H1 (cell line): ENCODE results near the gene FAM241A. TPM values are rescaled to one million over a fixed set of nuclear protein-coding genes. Genes with fewer than 3 reads are reported as not detected.

Source experiments
- CTCF ChIA-PET: fragments of 300-600 bp; sonication (Branson Sonifier 250); formaldehyde crosslinking; loops from one replicate; lab custom pipeline; 2021; ENCODE audit not compliant: partially characterized antibody; lab: Charles Lee
- POLR2A ChIA-PET: fragments of 300-600 bp; sonication (Branson Sonifier 250); formaldehyde crosslinking; loops from one replicate; lab custom pipeline; 2021; ENCODE audit warnings: inconsistent platforms; ENCODE audit not compliant: partially characterized antibody; lab: Charles Lee
- DNase-seq, 2 experiments: peaks; one replicate each; pipeline versions ENCODE4 v3.0.0 to v3.0.0-alpha.2; 2010 to 2022; ENCODE audit warnings: low spot score in 2 of 2, low read depth in 1 of 2, mixed read lengths in 1 of 2
- FAIRE-seq: peaks from 2 replicates; lab custom pipeline; 2011; peaks lifted over from hg19 to GRCh38; lab: Jason Lieb, UNC
- H2AFZ ChIP-seq: 2 replicates; pipeline ENCODE4 v1.8.1; 2012; ENCODE audit warnings: low read length, inconsistent platforms
- H2AK5ac ChIP-seq: 2 replicates; pipeline ENCODE4 v1.6.1; 2013; ENCODE audit warnings: low read depth, low read length
- H2BK120ac ChIP-seq: replicated peaks from 2 replicates; pipeline ENCODE3; 2013; ENCODE audit warnings: low read depth, low read length, inconsistent platforms
- H2BK12ac ChIP-seq: 2 replicates; pipeline ENCODE4 v1.6.1; 2013; ENCODE audit warnings: low read depth, low read length
- H2BK15ac ChIP-seq: 2 replicates; pipeline ENCODE4 v1.6.1; 2013; ENCODE audit warnings: low read length
- H2BK20ac ChIP-seq: 2 replicates; pipeline ENCODE4 v1.6.1; 2013; ENCODE audit warnings: low read length
- H2BK5ac ChIP-seq: 2 replicates; pipeline ENCODE4 v1.6.1; 2013; ENCODE audit warnings: low read depth, low read length
- H3K14ac ChIP-seq: 2 replicates; pipeline ENCODE4 v1.6.1; 2013; ENCODE audit warnings: inconsistent platforms; ENCODE audit not compliant: insufficient read length
- H3K18ac ChIP-seq: 2 replicates; pipeline ENCODE4 v1.6.1; 2013; ENCODE audit warnings: low read length; ENCODE audit errors: extremely low read depth
- H3K23ac ChIP-seq: 2 replicates; pipeline ENCODE4 v1.6.1; 2013; ENCODE audit warnings: inconsistent platforms; ENCODE audit not compliant: insufficient read length
- H3K23me2 ChIP-seq: 2 replicates; pipeline ENCODE4 v1.6.1; 2013; ENCODE audit warnings: low read depth, low read length
- H3K27ac ChIP-seq: 2 replicates; pipeline ENCODE4 v1.6.1; 2011; ENCODE audit warnings: low read depth, low read length, inconsistent platforms
- H3K27me3 ChIP-seq, 4 experiments: replicated peaks in 1 of 4; 1 replicate in 1 of 4; 2 replicates in 3 of 4; pipeline versions ENCODE4 v1.6.1 to v1.8.1; 2011 to 2013; ENCODE audit warnings: low read length in 3 of 4, mild to moderate bottlenecking in 3 of 4, inconsistent platforms in 2 of 4, mixed read lengths in 2 of 4, moderate library complexity in 1 of 4; ENCODE audit not compliant: control insufficient read depth in 3 of 4, insufficient read depth in 3 of 4; ENCODE audit errors: extremely low read depth in 1 of 4
- H3K36me3 ChIP-seq, 4 experiments: 2 replicates each; pipeline versions ENCODE4 v1.6.1 to v1.8.1; 2011 to 2013; ENCODE audit warnings: mild to moderate bottlenecking in 4 of 4, low read length in 3 of 4, moderate library complexity in 2 of 4, control low read depth in 1 of 4, inconsistent platforms in 1 of 4; ENCODE audit not compliant: insufficient read depth in 4 of 4, control insufficient read depth in 2 of 4
- H3K4ac ChIP-seq: replicated peaks from 2 replicates; pipeline ENCODE3; 2013; ENCODE audit warnings: low read length, low read depth, mixed read lengths, inconsistent platforms; ENCODE audit not compliant: insufficient read length
- H3K4me1 ChIP-seq, 4 experiments: replicated peaks in 1 of 4; 1 replicate in 1 of 4; 2 replicates in 3 of 4; pipeline versions ENCODE4 v1.6.1 to v1.8.1; 2011 to 2013; ENCODE audit warnings: low read length in 3 of 4, inconsistent platforms in 2 of 4, mixed read lengths in 1 of 4; ENCODE audit not compliant: insufficient read depth in 4 of 4, control insufficient read depth in 3 of 4
- H3K4me2 ChIP-seq, 2 experiments: 2 replicates each; pipeline versions ENCODE4 v1.6.1 to v1.8.1; 2011 to 2013; ENCODE audit warnings: low read depth in 2 of 2, low read length in 2 of 2, control low read depth in 1 of 2, inconsistent platforms in 1 of 2, mild to moderate bottlenecking in 1 of 2; ENCODE audit not compliant: insufficient read depth in 1 of 2
- H3K4me3 ChIP-seq, 4 experiments: fragments of 200-600, 300-600 bp in 1 of 4; sonication (generic), shearing (Covaris generic), sonication (Bioruptor Twin) in 1 of 4; 2 replicates each; pipeline versions ENCODE4 v1.5.1 to v1.8.1; 2011 to 2016; ENCODE audit warnings: low read length in 4 of 4, low read depth in 3 of 4, control low read depth in 2 of 4, inconsistent platforms in 2 of 4, mild to moderate bottlenecking in 2 of 4, mixed read lengths in 1 of 4, moderate library complexity in 1 of 4; ENCODE audit not compliant: insufficient read depth in 2 of 4; ENCODE audit errors: extremely low read depth in 1 of 4
- H3K56ac ChIP-seq: replicated peaks from 2 replicates; pipeline ENCODE3; 2013; ENCODE audit warnings: low read depth, mild to moderate bottlenecking, mixed read lengths, low read length, inconsistent platforms; ENCODE audit not compliant: insufficient read length
- H3K79me1 ChIP-seq: 2 replicates; pipeline ENCODE4 v1.6.1; 2013; ENCODE audit warnings: low read depth, low read length, control low read depth
- H3K79me2 ChIP-seq, 2 experiments: 2 replicates each; pipeline versions ENCODE4 v1.6.1 to v1.8.1; 2012 to 2013; ENCODE audit warnings: low read length in 2 of 2, mild to moderate bottlenecking in 2 of 2, inconsistent platforms in 1 of 2; ENCODE audit not compliant: insufficient read depth in 2 of 2, control insufficient read depth in 1 of 2
- H3K9ac ChIP-seq, 4 experiments: replicated peaks in 1 of 4; 1 replicate in 1 of 4; 2 replicates in 3 of 4; pipeline versions ENCODE4 v1.6.1 to v1.8.1; 2011 to 2013; ENCODE audit warnings: low read depth in 3 of 4, low read length in 3 of 4, control low read depth in 2 of 4, mild to moderate bottlenecking in 2 of 4, moderate library complexity in 2 of 4, inconsistent platforms in 1 of 4; ENCODE audit errors: extremely low read depth in 1 of 4
- H3K9me3 ChIP-seq, 2 experiments: 2 replicates each; pipeline versions ENCODE4 v1.6.1 to v1.8.1; 2012 to 2013; ENCODE audit warnings: mild to moderate bottlenecking in 2 of 2, moderate library complexity in 2 of 2, control low read depth in 1 of 2, inconsistent platforms in 1 of 2, low read depth in 1 of 2, low read length in 1 of 2, mixed read lengths in 1 of 2; ENCODE audit not compliant: insufficient read depth in 2 of 2
- H4K20me1 ChIP-seq, 2 experiments: replicated peaks in 1 of 2; 2 replicates each; pipeline versions ENCODE3 to v1.8.1; 2011 to 2013; ENCODE audit warnings: inconsistent platforms in 2 of 2, low read length in 2 of 2, mild to moderate bottlenecking in 1 of 2; ENCODE audit not compliant: insufficient read depth in 2 of 2, control insufficient read depth in 1 of 2
- H4K5ac ChIP-seq: 2 replicates; pipeline ENCODE4 v1.6.1; 2013; ENCODE audit warnings: low read length, low read depth, mixed read lengths, inconsistent platforms; ENCODE audit not compliant: insufficient read length
- H4K8ac ChIP-seq: 2 replicates; pipeline ENCODE4 v1.8.0; 2013; ENCODE audit warnings: mild to moderate bottlenecking, moderate library complexity, low read length, inconsistent platforms; ENCODE audit not compliant: insufficient read depth; ENCODE audit errors: extremely low read depth
- H4K91ac ChIP-seq: replicated peaks from 2 replicates; pipeline ENCODE3; 2013; ENCODE audit warnings: low read length, mixed read lengths, inconsistent platforms; ENCODE audit not compliant: insufficient read length
- BCL11A ChIP-seq, 2 experiments: IDR thresholded peaks; one replicate each; pipeline ENCODE4 v1.6.1; 2011; ENCODE audit warnings: low read depth in 2 of 2, low read length in 2 of 2, mild to moderate bottlenecking in 2 of 2
- CEBPB ChIP-seq: IDR thresholded peaks from 2 replicates; pipeline ENCODE4 v1.6.1; 2012; ENCODE audit warnings: low read depth, low read length
- SP1 ChIP-seq: IDR thresholded peaks from 2 replicates; pipeline ENCODE4 v1.6.1; 2011; ENCODE audit warnings: low read depth, low read length
- WGBS, 2 experiments: shearing (Covaris generic) in 1 of 2; methylation state at CpG; one replicate each; pipeline versions ENCODE4 v1.1.6 to v1.1.7; 2013 to 2015; ENCODE audit warnings: low lambda C conversion rate in 2 of 2, mixed read lengths in 2 of 2, inconsistent platforms in 1 of 2, low coverage in 1 of 2, missing lambda C conversion rate in 1 of 2; ENCODE audit not compliant: insufficient replicate concordance in 2 of 2, insufficient coverage in 1 of 2, insufficient read length in 1 of 2; ENCODE audit errors: extremely low coverage in 1 of 2, missing lambda C conversion rate in 1 of 2; 5-methylcytosine and 5-hydroxymethylcytosine counted together
- polyA plus RNA-seq, 7 experiments: library from polyadenylated mRNA; depleted of rRNA in 3 of 7; stranded (reverse) in 5 of 7; unstranded in 2 of 7; fragments of >200 nt in 5 of 7; fragments of 200-250 nt in 2 of 7; gene quantifications; 1 replicate in 5 of 7; 2 replicates in 1 of 7; 4 replicates in 1 of 7; pipeline versions ENCODE4 v1.2.1 to v1.2.3, GENCODE V29; 2011 to 2013; ENCODE audit warnings: missing spikeins in 2 of 7, mixed read lengths in 2 of 7
- total RNA-seq: library from RNA; stranded (reverse); fragmentation: NEBNext Ultra II Directional; extraction: Animal tissue kit (Norgen Biotek cat#: 25700); gene quantifications from 2 replicates; pipeline ENCODE4 v1.2.1, GENCODE V29; 2021

The FAM241A gene
- total and polyA plus RNA-seq, 2 of the 8 experiments (the other 6 are each of a cell fraction or from before 2014, with no cell fraction given): 0.20 to 0.73 TPM

GRCh38 chr4:112185740-112186670 is 40.8 kb downstream of the FAM241A start:
- no peak for DNase-seq
- CTCF ChIA-PET: no interaction called here
- no peak overlapping the region for H3K4me3 ChIP-seq
- no peak overlapping the region for H4K8ac ChIP-seq
- H2BK5ac ChIP-seq: no peak overlapping the region
- no peaks in the 10 kb centered on the region for H3K79me2 ChIP-seq
- no peak overlapping the region for H3K4ac ChIP-seq
- H3K27ac ChIP-seq: no peak overlapping the region
- FAIRE-seq: no peak
- H4K91ac ChIP-seq: no peak overlapping the region
- no peak overlapping the region for H2BK12ac ChIP-seq
- no peak overlapping the region for H3K14ac ChIP-seq
- no peak overlapping the region for H3K18ac ChIP-seq
- no peak overlapping the region for H3K56ac ChIP-seq
- no peaks in the 10 kb centered on the region for H3K9me3 ChIP-seq
- no peak overlapping the region for H2AK5ac ChIP-seq
- no peak overlapping the region for H2AFZ ChIP-seq
- H3K36me3 ChIP-seq: no peaks in the 10 kb centered on the region
- no peaks in the 10 kb centered on the region for H3K27me3 ChIP-seq
- no peak overlapping the region for H3K4me2 ChIP-seq
- no peak overlapping the region for H3K9ac ChIP-seq
- 86% methylated on average over 8 of the region's 8 CpGs; no CpG with 5 or more reads in 1 of the 2 experiments for WGBS, 2 experiments
- POLR2A ChIA-PET: interaction anchor here (0.6 kb wide), 2 partner anchors 44 to 1022 kb away, joined by 3 read pairs; no protein-coding TSS in a partner anchor
- H2BK15ac ChIP-seq: no peak overlapping the region
- no peaks in the 10 kb centered on the region for H4K20me1 ChIP-seq
- H3K79me1 ChIP-seq: no peaks in the 10 kb centered on the region
- no peak overlapping the region for H2BK20ac ChIP-seq
- H3K4me1 ChIP-seq: no peaks in the 10 kb centered on the region; a peak in 1 of 7 replicates
- no peak overlapping the region for H2BK120ac ChIP-seq
- no peaks in the 10 kb centered on the region for H3K23me2 ChIP-seq
- H3K23ac ChIP-seq: no peak overlapping the region
- TF ChIP-seq SP1: no peak
- no peak for TF ChIP-seq BCL11A (IDR thresholded peaks at IDR 0.05; ENCODE audit: low read depth in 2 of 2, low read length in 2 of 2)
- peak; percentile 50; the same call in 1 of the 2 replicates for TF ChIP-seq CEBPB
- TF ChIP-seq, all 59 proteins: peak for 1
- no peak overlapping the region for H4K5ac ChIP-seq
